ENCODE data around the gene DNAJB9.
A peak's percentile ranks its signal among the peaks of the same experiment; 100 is the strongest.

DNAJB9 gene

GRCh38 chr7:108565987-108566386, 3.7 kb upstream of the DNAJB9 start:
- DNase-seq (ENCODE audit: insufficient read length, low spot score), result no peak
- no peak for FAIRE-seq

GRCh38 chr7:108568801-108569380, 783 bp upstream of the DNAJB9 start:
- FAIRE-seq, result peak; percentile 33
- no peak for DNase-seq (ENCODE audit: insufficient read length, low spot score)

DNA sequence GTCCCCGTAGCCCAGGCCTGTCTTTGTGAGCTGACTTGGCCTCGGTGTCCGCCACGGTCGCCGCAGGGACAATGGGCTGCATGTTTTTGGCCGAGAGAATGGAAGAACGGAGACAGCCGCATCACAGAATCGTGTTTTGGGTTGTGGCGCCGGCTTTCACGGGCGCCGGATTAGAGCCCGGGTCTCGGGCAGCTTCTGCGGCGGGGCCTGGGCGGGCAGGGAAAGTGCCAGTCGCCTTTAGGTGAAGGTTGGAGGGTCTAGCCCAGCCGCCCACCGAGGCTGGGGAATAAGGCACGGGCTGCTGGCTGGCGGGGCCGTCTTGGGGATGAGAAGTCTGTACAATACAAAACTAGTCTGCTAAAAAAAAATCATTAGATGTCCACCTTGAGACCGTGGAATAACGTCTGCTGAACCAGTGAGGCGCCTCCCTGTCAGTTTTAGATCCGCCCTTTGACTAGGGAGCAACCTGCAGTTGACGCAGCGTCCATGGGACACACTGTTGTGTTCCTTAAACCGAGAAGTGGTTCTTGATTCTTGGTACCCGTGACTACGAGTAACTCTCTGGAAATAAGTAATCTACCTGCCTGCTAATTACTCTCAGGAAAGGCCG, 577 bp downstream of the DNAJB9 start:
- DNase-seq (ENCODE audit: insufficient read length, low spot score), result no peak
- FAIRE-seq, result no peak

- no peak for DNase-seq (ENCODE audit: insufficient read length, low spot score)
- no peak for FAIRE-seq
Measured at GRCh38 chr7:108572480-108572879, 2.8 kb downstream of the DNAJB9 start.

DNA sequence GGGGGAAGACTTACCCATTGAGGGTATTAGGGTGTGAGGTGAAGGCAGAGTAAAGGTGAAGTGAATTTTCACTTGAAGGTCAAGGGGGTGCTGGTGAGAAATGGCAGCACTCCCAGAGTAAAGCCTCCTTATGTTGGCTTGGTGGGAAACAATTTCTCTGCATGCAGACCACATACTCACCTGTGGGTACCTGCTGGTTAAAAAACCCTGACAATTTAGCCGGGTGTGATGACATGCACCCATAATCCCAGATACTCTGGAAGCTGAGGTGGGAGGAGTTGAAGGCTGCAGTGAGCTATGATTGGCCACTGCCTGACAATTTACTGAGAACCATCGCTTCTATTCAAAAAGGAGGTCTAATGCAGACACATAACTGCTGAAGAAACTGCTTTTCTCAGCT, 5.5 kb downstream of the DNAJB9 start:
- FAIRE-seq, result no peak
- DNase-seq (ENCODE audit: insufficient read length, low spot score), result no peak

DNA sequence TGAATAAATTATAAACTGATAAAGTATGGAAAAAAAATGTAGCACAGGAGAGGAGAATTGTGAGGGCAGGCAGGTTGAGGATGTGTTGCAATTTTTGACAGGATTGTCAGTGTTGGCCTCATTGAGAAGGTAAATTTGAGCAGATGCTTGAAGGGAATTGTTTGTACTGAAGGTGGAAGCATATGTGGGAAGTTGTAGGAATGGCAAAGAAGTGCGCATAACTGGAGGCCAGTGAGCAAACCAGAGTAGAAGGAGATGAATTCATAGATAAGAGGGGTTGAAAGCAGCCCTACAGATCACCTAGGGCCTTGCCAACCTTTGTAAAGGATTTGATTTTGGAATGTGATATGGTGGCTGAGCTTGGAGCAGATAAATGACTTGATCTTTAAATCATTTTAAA, 6.4 kb downstream of the DNAJB9 start:
- FAIRE-seq, result no peak
- no peak for DNase-seq (ENCODE audit: insufficient read length, low spot score)

GRCh38 chr7:108578937-108579336, 9.3 kb downstream of the DNAJB9 start:
- FAIRE-seq, result no peak

DNA sequence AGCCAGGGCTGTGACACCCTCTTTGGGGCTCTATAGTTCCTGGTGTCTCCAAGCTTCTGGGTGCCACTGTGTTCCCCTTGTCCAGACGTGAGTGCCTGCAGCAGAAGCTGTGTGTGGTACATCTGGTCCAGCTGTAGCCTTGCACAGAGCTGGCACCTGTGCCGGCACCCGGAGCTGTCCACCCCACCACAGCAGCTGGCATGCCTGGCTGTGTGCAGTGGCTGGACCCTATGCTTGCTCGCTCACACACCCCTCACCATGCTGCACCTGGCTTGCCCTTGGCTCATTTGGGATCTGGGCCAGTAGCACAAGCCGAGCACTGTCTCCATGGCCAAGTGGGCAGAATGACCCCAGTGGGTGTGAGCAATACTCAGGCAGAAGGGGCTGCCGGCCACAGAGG, 10.6 kb downstream of the DNAJB9 start:
- FAIRE-seq (no peak), DNase-seq (ENCODE audit: insufficient read length, low spot score) (no peak)

More at GRCh38 chr7:108578937-108579336, 9.3 kb downstream of the DNAJB9 start:
- DNase-seq (ENCODE audit: insufficient read length, low spot score), result no peak

GRCh38 chr7:108581655-108582491, 12.2 kb downstream of the DNAJB9 start:
- no peak for FAIRE-seq
- no peak for DNase-seq (ENCODE audit: insufficient read length, low spot score)

GRCh38 chr7:108584211-108584610, 14.5 kb downstream of the DNAJB9 start:
- DNase-seq (ENCODE audit: insufficient read length, low spot score) (no peak), FAIRE-seq (no peak)

- DNase-seq (ENCODE audit: insufficient read length, low spot score) (no peak), FAIRE-seq (no peak)
Measured at GRCh38 chr7:108585843-108586242, 16.2 kb downstream of the DNAJB9 start.

DNA sequence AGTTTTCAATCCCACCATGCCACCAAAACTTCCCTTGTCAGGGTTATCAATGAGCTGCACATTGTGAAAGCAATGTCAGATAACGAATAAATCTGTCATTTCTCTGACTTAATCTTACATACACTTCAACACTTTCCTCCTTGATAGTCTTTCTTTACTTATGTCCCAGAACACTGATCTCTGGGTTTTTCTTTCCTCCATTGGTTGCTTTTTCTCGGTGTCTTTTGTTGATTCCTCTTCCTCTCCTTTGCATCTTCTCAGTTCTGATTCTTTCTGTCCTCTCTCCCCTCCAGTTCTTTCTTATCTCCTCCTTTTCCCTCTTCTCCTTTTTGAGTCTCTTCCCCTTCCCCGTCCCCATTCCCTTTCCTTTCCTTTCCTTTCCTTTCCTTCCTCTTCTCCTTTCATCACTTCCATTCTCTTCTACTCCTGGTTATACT, 16.6 kb downstream of the DNAJB9 start:
- DNase-seq (ENCODE audit: insufficient read length, low spot score) (no peak), FAIRE-seq (no peak)

- DNase-seq (ENCODE audit: insufficient read length, low spot score) (no peak), FAIRE-seq (no peak)
Measured at GRCh38 chr7:108589199-108589598, 19.5 kb downstream of the DNAJB9 start.

DNA sequence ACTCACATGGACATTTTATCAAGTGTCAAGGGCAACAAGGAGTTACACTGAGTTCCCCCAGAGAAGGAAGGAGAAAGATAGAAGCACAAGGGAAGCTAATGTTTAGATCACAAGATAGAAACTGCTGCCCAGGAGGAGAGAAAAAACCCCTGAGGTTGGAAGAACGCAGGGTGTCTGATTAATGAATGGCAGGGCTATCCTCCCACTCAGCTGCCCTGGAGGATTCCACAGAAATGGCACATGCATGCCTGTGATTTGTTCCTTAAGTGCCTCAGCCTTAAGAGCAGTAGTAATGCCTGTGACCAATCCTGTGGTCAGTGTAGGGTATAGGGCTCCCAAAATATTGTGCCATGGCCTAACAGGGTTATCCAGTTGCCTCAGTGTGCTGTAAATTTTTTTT, 20.2 kb downstream of the DNAJB9 start:
- FAIRE-seq (no peak), DNase-seq (ENCODE audit: insufficient read length, low spot score) (no peak)

DNA sequence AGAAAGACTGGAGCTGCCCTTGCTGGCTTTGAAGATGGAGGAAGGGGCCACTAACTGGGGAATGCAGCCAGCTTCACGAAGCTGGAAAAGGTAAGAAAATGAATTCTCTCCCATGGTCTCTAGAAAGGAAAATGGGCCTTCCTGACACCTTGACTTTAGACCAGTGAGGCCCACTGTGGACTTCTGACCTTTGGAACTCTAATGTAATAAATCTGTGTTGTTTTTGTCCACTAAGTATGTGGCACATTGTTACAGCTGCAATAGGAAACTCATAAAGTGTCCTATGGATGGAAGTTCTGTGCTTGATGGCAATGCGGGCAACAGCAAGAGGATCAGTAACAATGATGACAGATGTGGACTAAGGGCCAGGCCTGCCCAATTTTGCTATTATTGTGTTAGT, 20.9 kb downstream of the DNAJB9 start:
- no peak for FAIRE-seq

DNA sequence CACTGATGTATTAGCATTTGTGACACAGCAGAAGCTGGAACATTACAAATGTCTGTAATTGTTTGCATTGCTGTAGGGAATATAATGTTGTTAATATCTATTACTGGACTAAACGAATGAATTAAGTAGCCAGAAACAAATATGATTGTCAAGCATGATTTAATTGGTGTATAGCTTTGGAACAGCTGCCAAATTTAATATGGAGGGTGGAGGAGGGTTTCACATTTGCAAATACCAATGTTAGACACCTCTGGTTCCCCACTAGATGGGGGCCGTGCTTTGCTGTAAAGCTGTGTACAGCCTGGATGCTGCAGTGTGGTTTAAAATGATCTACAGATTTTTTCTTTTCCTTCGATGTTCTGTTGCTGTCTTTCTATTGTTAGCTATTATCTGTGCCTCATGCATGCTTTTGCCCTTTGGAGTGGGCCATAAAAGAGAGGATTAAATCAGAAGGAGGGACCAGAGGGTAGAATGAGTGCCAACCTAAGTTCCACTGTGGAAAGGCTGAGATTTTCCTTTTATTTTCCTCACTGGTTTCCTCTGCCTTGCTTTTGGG, 23.1 kb downstream of the DNAJB9 start:
- no peak for FAIRE-seq
- no peak for DNase-seq (ENCODE audit: insufficient read length, low spot score)

More for the DNA sequence above, 20.9 kb downstream of the DNAJB9 start:
- no peak for DNase-seq (ENCODE audit: insufficient read length, low spot score)

DNA sequence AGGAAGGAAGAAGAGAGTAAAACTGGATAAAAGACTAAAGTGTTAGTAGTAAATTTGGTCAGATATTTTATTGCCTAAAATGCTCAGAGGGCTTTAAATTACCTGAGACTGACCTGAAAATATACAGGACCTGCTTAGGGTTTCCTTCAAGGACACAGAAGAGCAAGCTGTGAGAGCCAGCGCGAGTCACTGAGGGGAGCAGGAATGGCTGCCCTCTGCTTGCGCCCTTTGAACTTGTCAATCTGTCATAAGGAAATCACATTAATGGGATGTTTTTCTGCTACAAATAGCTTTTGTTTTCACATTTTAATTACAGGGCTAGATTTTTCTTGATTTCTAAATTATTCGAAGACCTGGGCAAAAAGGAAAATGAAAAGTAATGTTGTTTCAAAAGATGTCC, 26.9 kb downstream of the DNAJB9 start:
- no peak for DNase-seq (ENCODE audit: insufficient read length, low spot score)
- no peak for FAIRE-seq

DNA sequence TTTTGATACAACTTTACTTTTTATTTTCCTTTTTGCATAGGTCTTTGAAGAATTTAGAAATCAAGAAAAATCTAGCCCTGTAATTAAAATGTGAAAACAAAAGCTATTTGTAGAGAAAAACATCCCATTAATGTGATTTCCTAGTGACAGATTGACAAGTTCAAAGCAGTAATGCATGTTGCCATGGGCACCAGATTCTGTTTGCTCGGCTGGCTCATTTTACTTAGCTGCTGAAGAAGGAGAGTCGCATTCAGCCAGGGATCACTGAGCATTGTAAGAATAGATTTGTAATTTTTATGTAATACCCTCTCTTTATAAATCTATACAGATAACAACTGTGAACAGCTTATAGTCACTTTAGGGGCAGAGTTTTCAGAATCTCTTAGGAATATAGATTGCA, 28.5 kb downstream of the DNAJB9 start:
- no peak for FAIRE-seq

DNA sequence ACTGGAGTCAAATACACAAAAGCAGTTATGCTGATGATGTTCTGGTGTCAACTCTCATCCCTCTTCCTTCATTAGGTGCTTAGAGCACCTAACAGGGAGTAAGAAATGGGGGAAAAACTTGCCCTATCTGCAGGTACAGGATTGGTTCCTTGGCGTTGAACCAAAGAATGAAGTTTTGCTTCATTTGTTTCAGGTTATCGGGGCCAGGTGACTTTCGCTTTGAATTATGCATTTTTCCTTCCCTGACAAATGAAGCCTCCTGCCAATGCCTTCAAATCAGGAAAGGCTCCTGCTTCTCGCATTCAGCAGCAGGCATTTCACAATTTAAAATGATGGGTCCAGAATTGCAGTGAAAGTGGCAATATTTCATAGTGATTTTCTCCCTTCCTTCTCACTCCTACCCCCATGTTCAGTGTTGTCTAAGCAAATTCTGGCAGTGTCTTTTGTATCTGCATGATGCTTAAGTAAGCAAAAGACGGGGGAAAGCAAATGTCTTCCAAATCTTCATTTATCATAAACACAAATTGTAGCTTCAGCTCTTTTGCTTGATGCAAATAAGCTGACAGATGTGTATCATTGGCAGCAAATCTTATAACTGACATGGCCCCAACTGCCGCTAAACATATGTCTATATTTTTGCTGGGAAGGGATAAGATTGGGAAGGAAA, 29.4 kb downstream of the DNAJB9 start:
- DNase-seq (ENCODE audit: insufficient read length, low spot score) (no peak), FAIRE-seq (no peak)

More for the DNA sequence above, 28.5 kb downstream of the DNAJB9 start:
- DNase-seq (ENCODE audit: insufficient read length, low spot score), result no peak

- DNase-seq (ENCODE audit: insufficient read length, low spot score) (no peak), FAIRE-seq (no peak)
Measured at GRCh38 chr7:108600399-108600798, 30.7 kb downstream of the DNAJB9 start.
